CD4-positive, alpha-beta T cell treated with Interleukin-2 at 100 ng/mL for 4 hours (primary cell): ENCODE results near the gene MINDY3.
"Not testable (repeated sequence)": the region's sequence is repeated elsewhere in the genome, so short reads cannot be mapped to it uniquely, and the experiment has no call there.

Source experiments
- DNase-seq: peaks from one replicate; pipeline ENCODE4 v3.0.0-alpha.2; 2020; ENCODE audit warnings: low spot score

MINDY3 gene

DNA sequence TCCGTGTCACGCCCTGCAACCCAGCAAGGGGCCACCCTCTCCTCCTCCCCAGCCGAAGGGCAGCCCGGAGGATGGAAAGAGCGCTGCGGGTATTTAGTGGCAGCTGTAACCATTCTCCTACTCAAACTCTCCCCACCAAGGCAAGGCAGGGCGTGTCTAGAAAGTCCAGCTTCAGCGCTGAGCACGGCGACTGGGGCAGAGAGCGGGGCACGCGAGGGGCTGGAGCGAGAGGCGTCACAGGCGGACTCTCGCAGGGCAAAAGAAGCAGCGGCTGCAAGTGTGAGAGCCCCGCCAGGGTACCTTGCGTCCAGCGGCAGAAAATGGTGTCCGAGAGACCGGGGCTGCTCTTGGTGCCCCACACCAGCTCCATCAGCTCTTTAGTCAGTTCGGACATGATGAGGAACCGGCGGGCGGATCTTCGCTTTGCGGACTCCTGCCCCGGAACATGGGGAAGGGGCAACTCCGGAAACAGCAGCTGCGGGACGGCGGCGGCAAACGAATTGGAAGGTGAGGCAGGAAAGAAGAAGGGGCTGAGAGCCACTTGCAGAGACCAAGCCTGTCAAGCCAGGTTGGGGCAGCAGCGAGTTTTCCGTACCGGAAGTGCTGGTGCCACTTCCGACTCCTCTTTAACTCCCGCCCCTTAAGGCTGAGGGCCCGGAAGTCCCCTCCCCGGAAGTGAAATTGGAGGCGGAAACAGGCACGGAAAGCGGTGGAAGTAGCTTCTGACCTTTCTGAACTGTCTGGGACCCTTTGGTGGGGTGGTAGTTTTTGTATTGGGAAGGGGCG lies at the start of gene MINDY3:
TSS of gene MINDY3 (minus strand) at position 602 of the 786 bp plus-strand sequence. CDS start at position 394, 208 bp downstream.
- peak; percentile 86 for DNase-seq

DNA sequence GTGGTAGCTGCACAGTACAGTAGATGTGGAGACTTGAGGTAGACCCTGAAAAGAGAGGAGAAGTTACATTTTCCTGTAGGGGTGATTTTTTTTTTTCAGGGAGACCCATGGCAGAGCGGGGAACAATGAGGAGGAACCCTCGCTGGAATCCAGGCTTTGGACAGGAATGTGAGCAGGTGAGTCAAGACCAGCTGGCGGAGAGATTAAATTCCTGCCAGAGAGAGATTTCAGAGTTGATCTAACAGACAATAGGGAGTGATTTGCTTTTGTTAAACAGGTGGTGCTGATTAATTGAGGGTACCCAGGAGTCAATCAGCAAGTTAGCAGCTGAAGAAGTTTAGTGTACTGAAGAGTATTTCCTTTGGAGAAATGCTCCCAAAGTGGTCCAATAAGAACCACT lies 41.6 kb upstream of the MINDY3 start:
- DNase-seq: no peak

DNA sequence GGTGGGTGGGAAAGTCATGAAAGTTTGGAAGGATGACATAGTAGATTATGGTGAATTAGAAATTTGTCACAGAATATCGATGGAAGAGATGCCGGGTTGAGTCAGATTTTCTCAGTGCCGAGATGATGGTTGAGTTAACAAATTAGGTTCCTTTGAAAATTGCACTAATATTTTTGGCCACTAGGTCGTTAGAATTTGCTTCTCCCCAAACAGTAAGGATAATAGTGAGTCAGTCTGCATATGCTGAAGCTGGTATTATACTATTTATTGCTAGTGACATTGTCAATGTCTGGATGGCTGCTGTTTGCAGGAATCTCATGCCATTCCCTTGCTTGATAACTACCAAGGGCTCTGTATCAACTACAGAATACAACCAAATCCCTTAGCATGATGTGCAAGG lies 37.7 kb upstream of the MINDY3 start:
- peak; percentile 8 for DNase-seq

DNA sequence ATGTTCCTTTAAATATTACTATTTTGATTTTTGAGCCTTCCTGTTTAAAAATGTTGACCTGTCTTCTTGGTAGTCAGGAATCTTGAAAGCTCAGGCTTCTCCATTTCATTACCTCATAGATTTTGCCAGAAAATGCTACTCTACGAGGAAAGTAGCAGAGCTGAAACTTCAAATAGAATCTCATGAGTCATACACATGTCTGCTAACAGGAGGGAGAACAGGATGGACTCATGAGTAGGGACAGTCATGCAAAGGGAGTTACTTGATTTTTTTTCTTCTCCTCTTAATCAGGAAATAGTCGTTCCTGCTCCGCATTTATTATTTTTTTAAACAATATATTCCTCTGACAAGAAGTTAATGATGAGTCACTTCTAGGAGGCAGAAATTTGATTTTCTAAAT lies 37.0 kb upstream of the MINDY3 start:
- DNase-seq: no peak

DNA sequence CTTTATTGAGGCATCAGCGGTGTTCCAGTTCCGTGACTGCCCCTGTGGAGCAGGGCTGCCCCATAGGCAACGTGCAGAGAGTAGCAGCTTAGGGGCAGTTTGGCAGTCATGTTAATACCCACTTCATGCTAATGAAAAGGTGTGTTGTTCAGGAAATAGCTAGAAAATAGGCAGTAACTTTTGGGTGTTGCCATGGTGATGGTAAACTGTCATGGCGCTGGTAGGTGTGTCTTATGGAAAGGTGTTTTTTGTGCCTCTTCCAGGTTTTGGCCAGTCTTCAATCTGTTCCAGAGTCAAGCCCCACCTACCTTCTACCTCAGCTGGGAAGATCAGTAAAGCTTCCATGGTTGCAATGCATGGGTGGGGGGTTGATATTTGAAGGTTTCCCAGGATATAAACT lies 36.3 kb upstream of the MINDY3 start:
- no peak for DNase-seq

DNA sequence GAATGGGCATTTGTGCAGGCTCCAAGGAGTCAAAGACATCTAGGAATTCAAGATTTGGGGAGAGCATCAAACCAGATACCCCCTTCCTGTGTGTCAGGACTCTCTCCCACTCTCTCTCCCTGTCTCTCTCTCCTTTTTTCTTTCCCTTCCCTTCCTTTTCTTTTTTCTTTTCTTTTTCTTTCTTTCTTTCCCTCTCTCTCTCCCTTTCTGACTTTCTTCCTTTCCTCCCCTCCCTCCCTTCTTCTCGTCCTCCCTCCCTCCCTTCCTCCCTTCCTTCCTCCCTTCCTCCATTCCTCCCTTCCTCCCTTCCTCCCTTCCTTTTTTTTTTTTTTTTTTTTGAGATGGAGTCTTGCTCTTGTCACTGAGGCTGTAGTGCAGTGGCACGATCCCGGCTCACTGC lies 24.1 kb upstream of the MINDY3 start:
- no peak for DNase-seq

DNA sequence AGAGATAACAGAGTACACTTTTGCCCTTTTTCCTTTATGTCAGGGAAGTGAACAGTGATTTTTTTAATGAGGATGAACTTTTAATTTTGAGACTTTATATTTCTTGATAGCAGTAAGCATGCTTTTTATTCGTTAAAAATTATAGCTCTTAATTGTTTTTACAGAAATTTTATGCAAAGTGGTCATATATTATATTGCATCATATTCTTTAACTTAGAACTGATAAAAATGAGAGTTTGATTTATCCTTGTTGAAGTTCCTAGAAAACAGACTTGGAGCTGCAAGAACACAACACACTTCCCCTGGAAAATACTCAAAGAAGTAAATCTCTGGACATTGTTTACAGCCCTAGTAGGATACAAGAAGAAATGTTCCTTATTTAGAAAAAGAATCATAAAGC lies 21.2 kb upstream of the MINDY3 start:
- DNase-seq: no peak

DNA sequence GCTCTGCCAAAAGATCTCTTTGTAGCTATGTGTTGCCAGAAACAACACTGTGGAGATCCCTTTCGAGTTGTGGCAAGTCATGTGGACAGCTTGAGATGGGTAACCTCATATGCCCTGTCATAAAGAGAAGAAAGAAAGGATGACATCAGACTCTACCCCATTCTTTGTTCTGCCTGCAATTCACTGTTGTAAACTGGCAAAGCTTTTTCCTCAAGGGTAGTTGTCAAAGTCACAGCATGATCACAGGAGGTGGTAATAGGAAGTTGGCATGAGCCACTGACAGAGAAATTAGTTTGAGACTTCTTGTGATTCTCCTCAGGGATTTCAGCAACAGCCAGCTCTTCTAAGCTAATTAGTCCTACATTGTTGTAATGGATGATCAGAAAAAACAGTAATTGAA lies 19.4 kb upstream of the MINDY3 start:
- DNase-seq: no peak

DNA sequence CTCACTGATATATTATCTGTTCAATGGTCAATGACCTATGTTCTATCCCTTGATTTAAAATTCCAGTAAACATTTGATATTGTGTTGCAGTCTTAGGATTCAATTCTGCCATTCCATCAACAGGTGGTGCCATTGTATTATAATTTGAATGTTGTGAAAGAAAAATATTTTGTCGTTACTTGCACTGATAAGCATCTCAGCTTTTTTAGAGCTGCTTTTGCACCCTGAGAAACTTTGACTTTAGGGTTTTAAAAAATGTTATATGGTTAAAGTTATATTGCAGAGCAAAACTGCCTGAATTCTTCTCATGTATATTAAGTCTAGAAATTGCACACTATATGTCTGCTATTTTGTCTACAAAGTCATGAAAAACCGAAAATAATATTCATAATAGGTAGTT lies 18.8 kb upstream of the MINDY3 start:
- peak; percentile 47 for DNase-seq

DNA sequence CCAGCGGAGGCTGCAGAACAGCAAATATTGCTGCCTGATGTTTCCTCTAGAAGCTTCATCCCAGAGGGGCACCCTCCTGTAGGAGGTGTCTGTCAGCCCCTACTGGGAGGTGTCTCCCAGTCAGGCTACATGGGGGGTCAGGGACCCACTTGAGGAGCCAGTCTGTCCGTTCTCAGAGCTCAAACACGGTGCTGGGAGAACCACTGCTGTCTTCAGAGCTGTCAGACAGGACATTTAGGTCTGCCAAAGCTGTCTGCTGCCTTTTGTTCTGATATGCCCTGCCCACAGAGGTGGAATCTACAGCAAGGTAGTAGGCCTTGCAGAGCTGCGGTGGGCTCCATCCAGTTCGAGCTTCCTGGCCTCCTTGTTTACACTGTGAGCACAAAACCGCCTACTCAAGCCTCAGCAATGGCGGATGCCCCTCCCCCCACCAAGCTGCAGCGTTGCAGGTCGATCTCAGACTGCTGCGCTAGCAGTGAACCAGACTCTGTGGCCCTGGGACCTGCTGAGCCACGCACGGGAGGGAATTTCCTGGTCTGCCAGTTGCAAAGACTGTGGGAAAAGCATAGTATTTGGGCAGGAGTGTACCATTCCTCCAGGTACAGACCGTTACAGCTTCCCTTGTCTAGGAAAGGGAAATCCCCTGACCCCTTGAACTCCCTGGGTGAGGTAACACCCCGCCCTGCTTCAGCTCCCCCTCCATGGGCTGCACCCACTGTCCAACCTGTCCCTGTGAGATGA lies 17.7 kb upstream of the MINDY3 start:
- DNase-seq: no peak

DNA sequence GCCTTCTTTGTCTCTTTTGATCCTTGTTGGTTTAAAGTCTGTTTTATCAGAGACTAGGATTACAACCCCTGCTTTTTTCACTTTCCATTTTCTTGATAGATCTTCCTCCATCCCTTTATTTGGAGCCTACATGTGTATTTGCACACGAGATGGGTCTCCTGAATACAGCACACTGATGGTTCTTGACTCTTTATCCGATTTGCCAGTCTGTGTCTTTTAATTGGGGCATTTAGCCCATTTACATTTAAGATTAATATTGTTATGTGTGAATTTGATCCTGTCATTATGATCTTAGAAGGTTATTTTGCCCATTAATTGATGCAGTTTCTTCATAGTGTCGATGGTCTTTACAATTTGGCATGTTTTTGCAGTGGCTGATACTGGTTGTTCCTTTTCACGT lies 16.0 kb upstream of the MINDY3 start:
- not testable (repeated sequence) for DNase-seq

DNA sequence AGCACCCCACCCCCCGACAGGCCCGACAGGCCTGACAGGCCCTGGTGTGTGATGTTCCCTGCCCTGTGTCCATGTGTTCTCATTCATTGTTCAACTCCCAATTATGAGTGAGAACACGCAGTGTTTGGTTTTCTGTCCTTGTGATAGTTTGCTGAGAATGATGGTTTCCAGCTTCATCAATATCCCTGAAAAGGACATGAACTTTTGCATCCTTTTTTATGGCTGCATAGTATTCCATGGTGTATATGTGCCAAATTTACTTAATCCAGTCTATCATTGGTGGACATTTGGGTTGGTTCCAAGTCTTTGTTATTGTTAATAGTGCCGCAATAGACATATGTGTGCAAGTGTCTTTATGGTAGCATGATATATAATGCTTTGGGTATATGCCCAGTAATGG lies 12.3 kb upstream of the MINDY3 start:
- not testable (repeated sequence) for DNase-seq

DNA sequence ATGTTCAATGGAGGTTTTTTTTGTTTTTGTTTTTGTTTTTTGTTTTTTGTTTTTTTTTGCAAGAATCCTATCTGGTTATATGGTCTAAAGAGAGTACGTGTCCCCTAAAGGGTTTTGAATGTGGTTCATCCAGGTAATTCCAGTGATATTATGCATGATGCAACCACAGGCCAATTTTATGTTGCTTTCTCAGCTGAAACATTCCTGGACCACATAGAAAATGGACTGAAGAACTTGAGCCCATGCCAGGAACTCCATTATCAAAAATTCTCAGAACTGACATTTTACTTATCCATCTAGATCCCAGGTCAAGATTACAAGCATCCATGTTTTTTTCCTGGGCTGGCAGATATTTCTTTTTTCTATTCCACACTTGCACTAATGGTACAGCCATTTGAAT lies 11.5 kb upstream of the MINDY3 start:
- no peak for DNase-seq

DNA sequence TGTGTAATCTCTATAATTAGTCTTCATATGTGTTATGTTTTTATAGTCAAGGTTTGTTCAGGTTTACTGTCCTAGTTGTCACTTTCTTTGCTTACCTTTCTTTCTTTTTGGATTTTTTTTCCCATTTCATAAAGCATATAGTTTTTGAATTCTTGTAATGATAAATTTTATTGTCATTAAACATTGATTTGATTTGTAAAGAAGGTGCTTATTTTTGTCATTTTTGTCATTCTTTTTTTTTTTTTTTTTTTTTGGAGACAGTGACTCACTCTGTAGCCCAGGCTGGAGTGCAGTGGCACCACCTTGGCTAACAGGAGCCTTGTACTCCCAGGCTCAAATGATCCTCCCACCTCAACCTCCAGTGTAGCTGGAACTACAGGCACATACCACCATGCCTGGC lies 9.6 kb upstream of the MINDY3 start:
- DNase-seq: no peak

DNA sequence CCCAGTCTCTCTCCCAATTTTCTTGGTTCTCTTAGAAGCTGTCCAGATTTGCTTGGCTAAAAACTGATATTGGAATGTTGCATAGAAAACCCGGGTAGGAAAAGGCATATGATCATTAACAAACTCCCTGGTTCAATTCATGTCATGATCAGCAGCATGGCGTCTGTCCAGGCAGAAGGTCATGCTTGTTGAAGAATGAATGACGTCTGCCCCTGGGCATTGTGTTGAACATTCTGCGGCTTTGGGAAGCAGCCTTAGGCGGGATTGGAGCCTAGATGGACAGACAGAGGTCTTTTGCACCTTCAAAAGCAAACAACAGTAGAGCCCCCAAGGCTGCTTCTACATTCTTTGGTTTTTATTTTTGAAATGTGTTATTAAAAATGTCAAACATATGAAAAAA lies 7.7 kb upstream of the MINDY3 start:
- no peak for DNase-seq

DNA sequence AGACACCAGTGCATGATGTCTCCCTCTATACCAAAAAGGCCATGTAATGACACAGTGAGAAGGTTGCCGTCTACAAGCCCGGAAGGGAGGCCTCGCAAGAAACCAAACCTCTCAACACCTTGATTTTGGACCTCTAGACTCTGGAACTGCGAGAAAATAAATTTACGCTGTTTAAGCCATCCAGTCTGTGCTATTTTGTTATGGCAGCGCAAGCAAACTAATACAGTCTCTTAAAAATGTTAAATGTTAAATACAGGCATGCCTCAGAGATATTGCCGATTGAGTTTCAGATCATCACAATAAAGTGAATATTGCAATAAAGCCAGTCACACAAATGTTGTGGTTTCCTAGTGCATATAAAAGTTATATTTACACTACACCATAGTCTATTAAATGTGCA lies 5.0 kb upstream of the MINDY3 start:
- no peak for DNase-seq

DNA sequence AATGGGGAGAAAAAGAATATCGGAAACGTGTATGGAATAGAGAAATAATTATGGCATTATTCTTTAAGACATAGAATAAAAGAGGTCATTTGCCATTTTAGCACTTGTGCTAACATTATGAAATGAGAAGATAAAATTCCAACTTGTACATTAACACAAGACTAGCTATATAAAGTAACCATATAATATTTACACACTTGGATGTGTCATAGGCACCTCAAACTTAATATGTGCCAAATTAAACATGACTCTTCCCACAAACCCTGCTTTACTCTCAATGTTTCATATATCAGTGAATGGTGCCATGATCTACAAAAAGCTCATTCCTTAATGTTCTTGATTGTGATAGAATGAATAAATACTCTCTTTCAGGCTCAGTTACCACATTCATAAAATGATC lies 4.1 kb upstream of the MINDY3 start:
- DNase-seq: no peak

DNA sequence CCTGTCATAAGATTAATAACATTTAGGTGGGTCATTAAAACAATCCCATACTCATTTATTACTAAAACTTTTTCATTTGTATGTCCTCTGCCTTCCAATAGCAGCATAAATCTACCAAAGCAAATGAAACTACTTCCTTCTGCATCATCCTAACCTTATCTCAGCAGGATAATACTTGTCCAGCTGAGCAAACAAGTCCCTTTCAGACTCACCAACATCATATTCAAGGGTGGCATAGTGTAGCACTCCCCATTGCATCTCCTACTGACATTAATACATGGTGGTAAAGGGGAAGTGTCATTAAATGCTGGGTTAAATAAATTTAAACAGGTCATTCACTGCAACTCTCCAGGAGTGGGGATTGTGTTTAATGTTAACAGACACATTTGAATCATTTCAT lies 3.4 kb upstream of the MINDY3 start:
- no peak for DNase-seq

DNA sequence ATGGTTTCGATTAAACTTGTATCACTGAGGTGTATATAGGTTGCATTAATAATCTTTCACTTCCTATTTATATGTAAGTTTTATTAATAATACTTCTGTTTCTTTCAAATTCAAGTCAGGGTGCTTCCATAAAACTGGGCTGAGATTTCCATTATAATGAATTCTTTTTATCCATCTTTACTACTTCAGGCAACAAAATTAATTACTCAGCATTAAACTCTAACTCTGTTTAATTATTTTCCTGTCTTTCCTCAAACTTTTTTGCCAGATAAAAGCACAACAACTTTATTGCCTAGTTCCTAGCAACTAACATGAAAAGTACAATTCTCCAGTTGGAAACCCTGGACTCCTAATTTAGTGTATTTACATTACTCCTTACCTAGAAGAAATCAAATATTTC lies 3.0 kb upstream of the MINDY3 start:
- DNase-seq: no peak

DNA sequence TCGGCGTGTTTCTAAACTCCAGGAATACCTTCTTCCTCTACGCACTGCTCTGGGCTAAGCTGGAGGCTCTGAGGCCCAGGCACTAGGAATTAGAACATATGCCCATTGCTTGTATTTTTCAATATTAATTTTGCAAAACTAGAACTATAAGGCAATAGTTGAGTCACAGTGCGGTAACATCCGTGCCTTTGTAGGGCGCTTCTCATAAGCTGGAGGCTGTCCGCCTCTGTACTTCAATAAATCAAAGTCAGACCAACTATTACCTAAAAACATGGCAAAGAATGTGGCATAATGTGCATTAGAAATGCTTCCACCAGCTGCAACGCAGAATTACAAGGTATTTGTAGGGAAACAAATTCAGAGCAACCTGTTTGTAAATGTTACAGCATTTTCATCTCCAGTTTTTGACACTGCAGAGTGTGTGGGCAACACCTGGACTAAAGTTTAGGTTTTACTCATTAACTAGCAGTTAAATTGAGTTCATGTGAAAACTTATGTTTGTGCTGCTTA lies 440 bp upstream of the MINDY3 start:
- DNase-seq: no peak

DNA sequence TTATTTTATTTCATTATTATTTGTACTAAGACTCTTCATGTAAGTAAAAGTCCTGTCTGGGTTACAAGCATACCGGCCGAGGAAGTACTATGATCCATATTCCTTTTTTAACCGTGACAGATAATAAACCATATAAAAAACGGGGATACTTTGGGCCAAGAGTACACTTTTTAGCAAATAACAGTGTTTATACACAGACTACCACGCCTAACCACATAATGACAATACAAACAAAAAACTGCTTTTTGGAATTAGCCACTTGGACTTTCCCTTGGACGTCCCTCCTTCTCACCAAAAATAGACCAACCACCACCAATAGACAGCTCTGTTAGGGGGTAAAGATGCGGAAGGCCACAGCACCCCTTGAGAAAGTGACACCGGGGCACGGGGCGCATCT lies 800 bp downstream of the MINDY3 start:
- no peak for DNase-seq

DNA sequence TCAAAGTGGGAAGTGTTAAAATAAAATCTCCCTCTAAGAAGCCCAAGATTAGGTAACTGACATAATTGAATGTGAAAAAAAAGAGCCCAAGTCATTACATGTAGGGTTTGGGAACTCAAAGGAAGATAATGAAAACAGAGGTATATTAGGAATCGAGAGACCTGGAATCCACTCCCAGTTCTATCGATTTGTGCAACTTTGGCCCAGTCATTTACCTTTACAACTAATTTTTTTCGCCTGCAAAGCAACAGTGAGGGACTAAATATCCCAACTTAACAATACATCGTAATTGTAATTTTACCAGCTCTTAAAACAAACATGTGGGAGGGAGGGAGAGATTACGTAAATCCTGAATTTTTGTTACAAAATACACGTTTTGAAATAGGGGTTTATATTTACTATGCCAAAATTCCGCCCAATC lies 1.4 kb downstream of the MINDY3 start:
- no peak for DNase-seq

DNA sequence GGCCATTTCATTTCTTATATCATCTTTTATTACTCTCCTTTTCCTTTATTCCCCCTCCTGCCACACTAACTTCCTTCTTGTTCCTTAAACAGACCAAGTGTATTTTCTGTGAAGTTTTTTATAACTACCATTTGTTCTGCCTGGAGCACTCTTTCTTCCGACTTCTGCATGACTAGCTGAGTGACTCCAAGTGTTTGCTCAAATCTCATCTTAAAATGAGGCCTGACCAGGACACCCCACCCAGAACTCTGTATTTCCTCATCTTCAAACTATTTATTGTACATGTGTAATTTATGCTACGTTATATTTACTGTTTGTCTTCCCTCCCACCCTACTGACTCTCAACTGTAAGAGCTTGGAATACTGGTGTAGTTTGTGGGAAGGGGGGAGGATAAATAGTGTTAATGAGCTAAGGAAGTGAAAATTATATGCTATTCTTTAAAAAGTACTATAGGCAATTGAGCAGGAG lies 3.2 kb downstream of the MINDY3 start:
- DNase-seq: no peak
